Mucosa of descending colon (tissue), 3 donors: ENCODE results near the gene CTR9. TPM values are rescaled to one million over a fixed set of nuclear protein-coding genes. Genes with fewer than 3 reads are reported as not detected.

Experiments
- ATAC-seq: fragments of 200-7000 bp; cut with Tn5 transposase; one replicate; pipeline ENCODE4 v1.9.1; 2020; ENCODE audit warnings: mild to moderate bottlenecking, moderate library complexity
- DNase-seq, 3 donors: peaks; one replicate each; pipeline ENCODE4 v3.0.0-alpha.2; 2020
- H3K36me3 ChIP-seq: fragments of 200-600 bp; one replicate; pipeline ENCODE4 v1.8.0; 2021; ENCODE audit warnings: low read depth, mild to moderate bottlenecking
- H3K4me1 ChIP-seq: fragments of 200-600 bp; one replicate; pipeline ENCODE4 v1.8.0; 2021; ENCODE audit warnings: low read depth, mild to moderate bottlenecking
- H3K4me3 ChIP-seq: fragments of 200-600 bp; one replicate; pipeline ENCODE4 v1.8.0; 2021; ENCODE audit warnings: mild to moderate bottlenecking
- H3K9me3 ChIP-seq: fragments of 200-600 bp; one replicate; pipeline ENCODE4 v1.8.0; 2021; ENCODE audit warnings: mild to moderate bottlenecking
- CTCF ChIP-seq: fragments of 200-600 bp; IDR thresholded peaks from one replicate; pipeline ENCODE4 v1.8.0; 2022; ENCODE audit warnings: antibody characterized with exemption, mild to moderate bottlenecking
- intact Hi-C, 2 donors: fragments of 100-400 bp; cut with DNase I in 1 of 2; cut with micrococcal nuclease in 1 of 2; formaldehyde crosslinking; loops; one replicate each; pipeline versions ENCODE4 v1.11.0 to v1.11.1; 2022; cut with DNase I, micrococcal nuclease
- total RNA-seq, 3 donors: library from RNA; stranded (reverse); fragmentation: NEBNext Ultra II Directional in 2 of 3; extraction: Animal tissue kit (Norgen Biotek cat#: 25700) in 2 of 3; gene quantifications; one replicate each; pipeline versions ENCODE4 v1.2.1 to v1.2.4, GENCODE V29; 2021 to 2023
- donor health status: DM: no; HTN: no; CAD: no; lungs with moderate emphysema.
- donor health status: DM: no; HTN: no; CAD: no.
- donor health status: DM: no; HTN: yes; CAD: no.

CTR9 gene
- total RNA-seq, 3 donors from 2014 or later, result 27.1 to 30.9 (median 27.4) TPM

GRCh38 chr11:10716122-10716521 lies 34.9 kb upstream of the CTR9 start:
- ATAC-seq, result no peak
- Histone ChIP-seq H3K9me3 (no peaks in the 10 kb centered on the region), H3K36me3 (no peaks in the 10 kb centered on the region), H3K4me3 (no peak overlapping the region), H3K4me1 (no peaks in the 10 kb centered on the region)
- intact Hi-C loops, result no loop called here
- no peak for TF ChIP-seq CTCF
- DNase-seq, result no peak

DNA sequence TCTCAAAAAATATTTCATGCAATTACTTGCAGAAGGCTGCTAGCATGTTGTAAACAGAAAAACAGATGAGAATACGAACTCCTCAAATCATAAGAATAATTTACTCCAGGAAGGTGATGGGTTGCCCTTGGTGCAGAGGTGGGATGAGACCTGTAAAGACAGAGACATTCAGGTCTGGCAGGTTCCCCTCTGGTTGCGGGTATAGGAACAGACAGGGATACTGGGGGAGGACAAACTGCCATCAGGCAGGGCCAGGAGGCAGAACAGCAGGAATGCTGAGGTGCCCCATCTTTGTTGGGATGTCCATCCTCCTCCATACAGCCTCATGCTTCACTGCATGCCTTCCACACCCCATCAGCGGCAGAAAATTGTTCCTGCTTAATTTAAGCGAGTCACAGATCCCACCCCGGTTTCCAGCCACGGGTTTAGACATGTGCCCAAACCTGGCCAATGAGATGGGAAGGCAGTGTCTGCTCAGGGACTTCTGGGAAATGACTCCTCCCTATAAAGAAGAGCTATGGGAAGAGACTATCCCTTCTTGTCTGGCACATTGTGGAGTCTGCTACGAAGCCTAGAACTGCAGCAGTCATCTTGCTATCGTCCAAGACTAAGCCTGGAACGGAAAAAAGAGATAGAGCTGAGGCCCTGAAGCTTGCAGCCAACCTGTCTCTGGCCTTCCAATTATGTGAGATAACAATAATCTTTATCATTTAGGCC lies 34.3 kb upstream of the CTR9 start:
- Histone ChIP-seq H3K4me1 (no peaks in the 10 kb centered on the region), H3K9me3 (no peaks in the 10 kb centered on the region), H3K4me3 (no peak overlapping the region), H3K36me3 (no peaks in the 10 kb centered on the region)
- intact Hi-C loops, result no loop called here
- ATAC-seq (no peak), DNase-seq (no peak)
- TF ChIP-seq CTCF, result no peak

DNA sequence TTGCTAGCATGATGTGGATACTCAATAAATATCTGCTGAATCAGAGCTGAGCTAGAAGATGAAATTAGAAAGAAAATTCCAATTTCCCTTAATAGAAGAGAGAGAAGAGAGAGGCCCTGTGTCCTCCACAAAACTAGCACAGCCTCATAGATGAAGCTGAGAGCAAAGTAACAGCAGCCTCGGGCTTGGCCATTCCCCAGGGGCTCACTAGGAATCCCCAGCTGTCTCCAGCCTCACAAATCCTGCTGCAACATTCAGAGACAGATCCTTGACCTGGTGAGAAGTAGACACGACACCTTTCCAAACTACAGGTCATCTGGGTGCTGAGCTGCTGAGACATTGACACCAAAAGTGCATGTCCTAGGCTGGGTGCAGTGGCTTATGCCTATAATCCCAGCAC lies 31.4 kb upstream of the CTR9 start:
- no peak overlapping the region for H3K4me3 ChIP-seq
- H3K36me3 ChIP-seq, result no peaks in the 10 kb centered on the region
- no peaks in the 10 kb centered on the region for H3K4me1 ChIP-seq
- H3K9me3 ChIP-seq, result no peaks in the 10 kb centered on the region
- DNase-seq (no peak), ATAC-seq (no peak)
- no peak for TF ChIP-seq CTCF
- intact Hi-C loops, result no loop called here

DNA sequence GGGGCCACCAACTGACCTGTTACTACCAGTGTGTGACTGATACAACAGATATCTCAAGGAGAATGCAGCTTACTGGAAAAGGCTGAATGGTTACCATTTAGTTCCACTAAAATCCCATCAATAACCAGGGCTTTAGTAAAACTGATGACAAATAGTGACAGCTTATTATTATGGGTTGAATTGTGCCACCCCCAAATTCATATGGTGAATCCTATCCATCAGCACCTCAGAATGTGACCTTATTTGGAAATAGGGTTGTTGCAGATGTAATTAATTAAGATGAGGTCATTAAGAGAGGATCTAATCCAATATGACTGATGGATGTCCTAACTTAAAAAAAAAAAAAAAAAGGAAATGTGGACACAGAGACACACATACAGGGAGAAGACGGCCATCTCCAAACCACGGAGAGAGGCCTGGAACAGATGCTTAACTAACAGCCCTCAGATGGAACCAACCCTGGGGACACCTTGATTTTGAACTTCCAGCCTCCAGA lies 30.1 kb upstream of the CTR9 start:
- TF ChIP-seq CTCF, result no peak
- Histone ChIP-seq H3K4me1 (no peaks in the 10 kb centered on the region), H3K9me3 (no peaks in the 10 kb centered on the region), H3K36me3 (no peaks in the 10 kb centered on the region), H3K4me3 (no peak overlapping the region)
- intact Hi-C loops, result no loop called here
- DNase-seq (no peak), ATAC-seq (no peak)

GRCh38 chr11:10722307-10722706 lies 28.7 kb upstream of the CTR9 start:
- Histone ChIP-seq H3K4me1 (no peaks in the 10 kb centered on the region), H3K4me3 (no peak overlapping the region), H3K9me3 (no peaks in the 10 kb centered on the region), H3K36me3 (no peaks in the 10 kb centered on the region)
- ATAC-seq (no peak), DNase-seq (no peak)
- intact Hi-C loops, result no loop called here
- TF ChIP-seq CTCF, result no peak
